ENCODE results near the gene DDX54. TPM values are rescaled to one million over a fixed set of nuclear protein-coding genes. Genes with fewer than 3 reads are reported as not detected.
A peak's percentile ranks its signal among the peaks of the same experiment; 100 is the strongest.

Gene DDX54
- total RNA-seq, 2 donors from 2014 or later: 68.1 to 69.0 TPM

DNA sequence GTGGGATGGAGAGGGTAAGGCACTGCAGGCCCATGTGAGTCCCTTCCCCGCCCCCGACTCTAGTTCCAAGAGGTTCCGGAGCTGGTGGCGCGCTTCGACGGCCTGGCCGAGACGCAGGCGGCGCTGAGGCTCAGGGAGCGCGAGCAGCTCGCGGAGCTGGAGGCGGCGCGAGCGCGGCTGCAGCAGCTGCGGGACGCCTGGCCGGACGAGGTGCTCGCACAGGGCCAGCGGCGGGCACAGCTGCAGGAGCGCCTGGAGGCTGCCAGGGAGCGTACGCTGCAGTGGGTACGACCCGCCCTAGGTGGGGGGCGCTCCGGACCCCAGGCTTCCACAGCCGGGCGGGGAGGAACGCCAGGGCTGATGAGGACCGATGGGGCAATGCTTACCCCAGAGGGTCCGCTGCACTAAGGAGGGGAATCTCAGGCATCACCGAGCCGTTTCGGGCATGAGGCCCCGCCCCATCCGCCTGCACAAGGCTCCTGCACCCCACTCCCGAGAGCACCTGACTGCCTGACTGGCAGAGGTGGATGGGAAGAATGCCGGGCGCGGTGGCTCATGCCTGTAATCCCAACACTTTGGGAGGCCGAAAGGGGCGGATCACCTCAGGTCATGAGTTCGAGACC lies 30.8 kb downstream of the DDX54 start:
- Mint-ChIP-seq H3K4me1 (peaks cover 5% of the 10 kb centered on the region), H3K27me3 (ENCODE audit: insufficient read depth) (peaks cover 62% of the 10 kb centered on the region), H3K9me3 (no peaks in the 10 kb centered on the region), H3K27ac (no peak overlapping the region), H3K36me3 (ENCODE audit: low read depth) (peaks cover 14% of the 10 kb centered on the region), H3K4me3 (no peak overlapping the region)
- Histone ChIP-seq H3K9me3 (ENCODE audit: control insufficient read depth, low read length) (no peaks in the 10 kb centered on the region), H3K9ac (ENCODE audit: extremely low read depth, low read length, poor library complexity, severe bottlenecking) (no peak overlapping the region), H3K36me3 (ENCODE audit: control insufficient read depth, insufficient read depth, low read length) (peaks cover 12% of the 10 kb centered on the region), H3K4me3 (ENCODE audit: low read length) (no peak overlapping the region), H3K4me1 (ENCODE audit: control insufficient read depth, insufficient read depth, low read length) (peaks cover 2% of the 10 kb centered on the region), H3K27ac (ENCODE audit: low read depth, low read length) (no peak overlapping the region), H3K27me3 (ENCODE audit: control insufficient read depth, insufficient read depth, low read length, poor library complexity, severe bottlenecking) (peaks cover 62% of the 10 kb centered on the region)
- 13 to 19% methylated on average over 27 to 51 of the region's 51 CpGs for WGBS, 2 experiments (ENCODE audit: insufficient coverage in 1 of 2, insufficient read length in 1 of 2)
- DNase-seq: peak; percentile 90
- TF ChIP-seq, protein P1, sequence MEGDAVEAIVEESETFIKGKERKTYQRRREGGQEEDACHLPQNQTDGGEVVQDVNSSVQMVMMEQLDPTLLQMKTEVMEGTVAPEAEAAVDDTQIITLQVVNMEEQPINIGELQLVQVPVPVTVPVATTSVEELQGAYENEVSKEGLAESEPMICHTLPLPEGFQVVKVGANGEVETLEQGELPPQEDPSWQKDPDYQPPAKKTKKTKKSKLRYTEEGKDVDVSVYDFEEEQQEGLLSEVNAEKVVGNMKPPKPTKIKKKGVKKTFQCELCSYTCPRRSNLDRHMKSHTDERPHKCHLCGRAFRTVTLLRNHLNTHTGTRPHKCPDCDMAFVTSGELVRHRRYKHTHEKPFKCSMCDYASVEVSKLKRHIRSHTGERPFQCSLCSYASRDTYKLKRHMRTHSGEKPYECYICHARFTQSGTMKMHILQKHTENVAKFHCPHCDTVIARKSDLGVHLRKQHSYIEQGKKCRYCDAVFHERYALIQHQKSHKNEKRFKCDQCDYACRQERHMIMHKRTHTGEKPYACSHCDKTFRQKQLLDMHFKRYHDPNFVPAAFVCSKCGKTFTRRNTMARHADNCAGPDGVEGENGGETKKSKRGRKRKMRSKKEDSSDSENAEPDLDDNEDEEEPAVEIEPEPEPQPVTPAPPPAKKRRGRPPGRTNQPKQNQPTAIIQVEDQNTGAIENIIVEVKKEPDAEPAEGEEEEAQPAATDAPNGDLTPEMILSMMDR (conservative IDR thresholded peaks at IDR 0.05): no peak

DNA sequence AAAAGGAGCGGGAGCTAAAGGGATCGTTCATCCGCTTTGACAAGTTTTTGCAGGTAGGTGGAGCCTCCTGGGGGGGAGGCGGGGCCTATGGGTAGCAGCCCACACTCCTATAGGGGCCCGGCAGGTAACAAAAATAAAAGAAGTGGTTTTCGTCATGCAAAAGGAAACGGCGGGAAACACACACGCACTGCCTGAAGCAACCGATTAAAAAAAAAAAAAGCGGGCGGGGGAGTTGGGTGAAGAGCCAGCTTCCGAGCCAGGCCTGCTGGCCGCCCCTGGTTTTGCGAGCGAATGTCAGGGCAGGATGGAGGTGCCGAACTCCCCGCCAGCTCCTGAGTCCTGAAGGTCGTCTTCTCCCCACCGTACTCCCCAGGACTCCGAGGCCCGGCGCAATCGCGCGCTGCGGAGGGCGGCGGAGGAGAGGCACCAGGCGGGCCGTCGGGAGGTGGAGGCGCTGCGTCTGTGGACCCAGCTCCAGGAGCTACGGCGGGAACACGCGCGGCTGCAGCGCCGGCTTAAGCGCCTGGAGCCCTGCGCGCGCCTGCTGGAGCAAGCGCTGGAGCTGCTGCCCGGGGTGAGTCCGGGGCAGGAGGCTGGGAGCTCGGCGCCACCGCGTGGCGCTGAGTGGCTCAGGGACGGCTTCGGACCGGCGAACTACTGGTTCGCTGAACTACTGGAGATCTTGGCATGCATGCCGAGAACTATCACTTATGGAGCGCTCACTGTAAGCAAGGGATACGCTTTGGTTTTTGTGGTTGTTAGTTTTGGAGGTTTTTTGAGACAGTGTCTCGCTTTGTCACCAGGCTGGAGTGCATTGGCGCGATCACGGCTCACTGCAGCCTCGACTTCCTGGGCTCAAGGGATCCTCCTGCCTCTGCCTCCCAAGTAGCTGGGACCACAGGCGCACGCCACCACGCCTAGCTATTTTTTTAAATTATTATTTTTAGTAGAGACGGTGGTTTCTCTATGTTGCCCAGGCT lies 32.2 kb downstream of the DDX54 start:
- peaks cover 2% of the 10 kb centered on the region for H3K4me1 ChIP-seq (ENCODE audit: control insufficient read depth, insufficient read depth, low read length)
- Mint-ChIP-seq H3K27me3 (ENCODE audit: insufficient read depth) (peaks cover 62% of the 10 kb centered on the region), H3K9me3 (no peaks in the 10 kb centered on the region), H3K4me3 (peak overlapping the region; percentile 44), H3K27ac (no peak overlapping the region), H3K36me3 (ENCODE audit: low read depth) (peaks cover 6% of the 10 kb centered on the region), H3K4me1 (peaks cover 5% of the 10 kb centered on the region)
- peak overlapping the region; percentile 70 for H3K4me3 ChIP-seq (ENCODE audit: low read length)
- peaks cover 62% of the 10 kb centered on the region for H3K27me3 ChIP-seq (ENCODE audit: control insufficient read depth, insufficient read depth, low read length, poor library complexity, severe bottlenecking)
- H3K9ac ChIP-seq (ENCODE audit: extremely low read depth, low read length, poor library complexity, severe bottlenecking): no peak overlapping the region
- H3K27ac ChIP-seq (ENCODE audit: low read depth, low read length): no peak overlapping the region
- H3K9me3 ChIP-seq (ENCODE audit: control insufficient read depth, low read length): no peaks in the 10 kb centered on the region
- DNase-seq: peak; percentile 94
- TF ChIP-seq, protein P1 (conservative IDR thresholded peaks at IDR 0.05): peak; percentile 64
- H3K36me3 ChIP-seq (ENCODE audit: control insufficient read depth, insufficient read depth, low read length): no peaks in the 10 kb centered on the region
- WGBS, 2 experiments (ENCODE audit: insufficient coverage in 1 of 2, insufficient read length in 1 of 2): 12 to 19% methylated on average over 30 to 70 of the region's 70 CpGs

DNA sequence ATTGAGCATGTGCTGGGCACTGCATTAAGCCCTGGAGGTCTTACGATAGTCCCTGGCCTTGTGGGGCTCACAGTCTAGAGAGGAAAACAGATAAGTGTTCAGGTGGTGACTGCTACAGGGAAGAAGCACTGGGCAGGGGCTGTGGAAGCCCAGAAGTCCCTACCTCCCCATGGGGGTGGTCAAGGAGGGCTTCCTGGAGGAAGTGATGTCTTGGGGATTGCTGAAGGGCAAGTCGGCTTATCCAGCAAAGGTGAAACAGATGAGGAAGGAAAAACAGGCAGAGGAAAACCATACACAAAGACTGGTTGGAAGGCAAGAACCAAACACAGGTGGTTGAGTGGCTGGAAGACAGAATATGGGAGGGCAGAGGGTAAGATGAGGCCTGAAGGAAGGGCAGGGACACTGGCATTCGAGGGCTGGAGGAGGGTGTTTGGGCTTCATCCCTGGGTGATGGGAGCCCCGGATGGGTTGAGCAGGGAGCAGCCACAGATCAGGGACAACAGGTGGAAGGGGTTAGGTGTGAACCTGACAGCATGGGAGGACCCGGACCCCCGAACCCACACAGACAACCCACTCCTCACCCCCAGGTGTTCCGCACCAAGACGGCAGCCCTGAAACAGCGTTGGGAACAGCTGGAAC lies 33.0 kb downstream of the DDX54 start:
- Histone ChIP-seq H3K9me3 (ENCODE audit: control insufficient read depth, low read length) (peaks cover 2% of the 10 kb centered on the region), H3K36me3 (ENCODE audit: control insufficient read depth, insufficient read depth, low read length) (no peaks in the 10 kb centered on the region), H3K4me3 (ENCODE audit: low read length) (peak overlapping the region; percentile 70), H3K27ac (ENCODE audit: low read depth, low read length) (no peak overlapping the region), H3K4me1 (ENCODE audit: control insufficient read depth, insufficient read depth, low read length) (peaks cover 2% of the 10 kb centered on the region), H3K9ac (ENCODE audit: extremely low read depth, low read length, poor library complexity, severe bottlenecking) (no peak overlapping the region), H3K27me3 (ENCODE audit: control insufficient read depth, insufficient read depth, low read length, poor library complexity, severe bottlenecking) (peaks cover 62% of the 10 kb centered on the region)
- Mint-ChIP-seq H3K4me1 (peaks cover 5% of the 10 kb centered on the region), H3K36me3 (ENCODE audit: low read depth) (no peaks in the 10 kb centered on the region), H3K27me3 (ENCODE audit: insufficient read depth) (peaks cover 62% of the 10 kb centered on the region), H3K4me3 (peak overlapping the region; percentile 44), H3K9me3 (peaks cover 3% of the 10 kb centered on the region), H3K27ac (no peak overlapping the region)
- DNase-seq: no peak
- 42 to 88% methylated on average over 2 to 9 of the region's 9 CpGs for WGBS, 2 experiments (ENCODE audit: insufficient coverage in 1 of 2, insufficient read length in 1 of 2)
- TF ChIP-seq, protein P1 (conservative IDR thresholded peaks at IDR 0.05): no peak

All from endodermal cell (in vitro differentiated cells).